NCI-H1105 (cell line): ENCODE measurements around the gene HOTAIR.

Experiments
- DNase-seq: peaks from one replicate; lab custom pipeline; 2025; lab: John Stamatoyannopoulos, UW

Gene HOTAIR

DNA sequence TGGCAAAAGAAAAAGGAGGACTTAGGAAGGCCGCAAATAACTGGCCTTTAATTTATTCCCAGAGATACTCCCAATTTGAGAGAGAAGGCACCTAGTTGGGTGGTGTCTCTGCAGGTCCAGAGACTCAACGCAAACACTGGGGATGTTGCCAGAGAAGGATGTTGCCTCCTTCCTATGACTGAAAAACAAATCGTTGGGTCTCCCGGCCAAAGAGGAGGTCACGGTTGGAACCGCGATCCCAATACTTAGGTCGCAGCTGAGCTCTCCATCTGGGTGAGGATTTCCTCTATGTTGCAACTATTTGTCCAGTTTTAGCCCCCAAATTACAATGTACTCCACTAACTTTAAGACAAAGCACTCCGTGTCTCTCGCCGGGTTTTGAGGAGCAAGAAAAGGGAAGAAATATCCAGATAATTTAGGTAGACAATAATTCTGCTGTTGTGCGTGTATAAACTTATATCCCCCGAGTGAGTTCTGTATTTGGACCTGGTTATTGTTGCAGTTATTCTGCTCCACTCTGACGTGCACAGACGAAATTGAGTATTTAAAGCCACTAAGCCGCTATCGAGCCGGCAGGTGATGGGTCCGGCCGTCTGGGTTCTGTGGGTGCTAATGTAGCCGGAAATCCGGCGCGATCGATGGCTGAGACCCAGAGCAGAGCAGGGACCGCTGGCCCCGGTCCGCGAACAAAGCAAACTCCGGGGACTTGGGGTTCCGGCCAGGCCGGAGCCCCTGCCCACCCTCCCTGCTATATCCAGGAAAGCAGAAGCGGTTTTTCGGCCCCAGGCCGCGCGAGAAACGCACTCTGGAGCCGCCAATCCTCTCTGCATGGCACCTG is 14.3 kb downstream of the HOTAIR start:
- no peak for DNase-seq

DNA sequence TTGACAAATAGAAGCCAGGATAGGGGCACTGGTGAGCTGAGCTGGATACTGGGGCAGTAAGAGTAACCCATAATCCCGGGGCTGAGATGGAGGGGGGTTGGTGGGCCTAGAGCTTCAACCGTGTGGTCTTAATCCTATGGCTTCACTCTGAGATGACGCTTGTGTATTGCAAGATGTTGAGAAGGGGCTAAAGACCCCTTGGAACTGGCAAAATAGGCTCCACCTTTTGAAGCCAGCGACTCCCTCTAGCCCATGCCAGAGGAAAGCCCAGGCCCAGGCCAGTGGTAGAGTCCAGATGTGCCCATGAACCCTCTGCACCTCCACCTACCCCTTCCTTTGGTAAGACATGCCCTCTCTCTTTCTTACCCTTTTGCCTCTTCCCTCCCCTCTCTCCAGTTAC is 15.4 kb downstream of the HOTAIR start:
- DNase-seq, result no peak

DNA sequence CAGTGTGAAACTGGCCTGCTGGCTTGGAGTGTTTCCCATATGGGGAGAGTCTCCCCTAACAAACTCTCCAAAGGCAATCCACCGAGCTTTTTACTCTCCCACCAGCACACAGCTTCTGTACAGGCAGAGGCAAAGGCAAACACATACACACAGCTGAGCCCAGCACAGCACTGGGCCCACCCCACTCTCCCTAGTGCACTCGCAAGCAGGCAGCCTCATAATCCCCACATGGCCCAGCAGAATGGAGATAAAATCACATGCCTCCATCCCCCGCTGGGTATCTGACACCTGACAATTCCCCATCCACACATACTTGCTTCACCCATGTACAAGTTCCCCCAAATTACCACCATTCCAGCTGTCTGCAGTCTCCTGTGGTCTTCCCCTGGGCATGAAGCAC is 16.6 kb downstream of the HOTAIR start:
- no peak for DNase-seq

DNA sequence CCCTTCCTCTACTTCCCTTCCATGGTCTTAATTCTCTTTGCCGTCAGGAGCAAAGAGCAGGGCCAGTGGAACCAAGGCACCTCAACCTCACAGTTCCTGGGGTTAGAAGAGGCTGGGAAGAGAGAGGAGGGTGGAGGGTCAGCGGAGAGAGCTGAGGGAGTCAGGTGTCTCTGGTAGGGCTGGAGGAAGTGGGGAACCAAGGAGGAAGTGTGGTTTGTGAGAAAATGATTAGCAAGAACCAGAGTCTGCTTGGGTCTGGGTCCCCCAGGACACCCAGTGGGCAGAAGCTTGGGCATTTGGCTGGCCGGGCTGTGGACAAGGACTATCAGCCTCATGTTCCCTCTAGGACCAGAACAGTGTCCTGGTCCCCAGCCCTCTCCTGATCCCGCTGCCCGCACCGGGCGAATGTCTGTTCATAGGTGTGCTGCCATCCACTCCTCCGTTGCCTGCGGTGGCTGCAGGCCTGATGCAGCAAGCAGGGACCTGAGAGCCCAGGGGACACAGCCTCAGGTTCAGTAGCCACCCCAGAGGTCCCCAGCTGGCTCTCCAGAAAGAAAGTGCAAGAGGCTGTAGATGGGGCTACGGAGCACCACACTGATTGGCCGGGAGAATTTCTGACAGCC is 17.7 kb downstream of the HOTAIR start:
- no peak for DNase-seq

DNA sequence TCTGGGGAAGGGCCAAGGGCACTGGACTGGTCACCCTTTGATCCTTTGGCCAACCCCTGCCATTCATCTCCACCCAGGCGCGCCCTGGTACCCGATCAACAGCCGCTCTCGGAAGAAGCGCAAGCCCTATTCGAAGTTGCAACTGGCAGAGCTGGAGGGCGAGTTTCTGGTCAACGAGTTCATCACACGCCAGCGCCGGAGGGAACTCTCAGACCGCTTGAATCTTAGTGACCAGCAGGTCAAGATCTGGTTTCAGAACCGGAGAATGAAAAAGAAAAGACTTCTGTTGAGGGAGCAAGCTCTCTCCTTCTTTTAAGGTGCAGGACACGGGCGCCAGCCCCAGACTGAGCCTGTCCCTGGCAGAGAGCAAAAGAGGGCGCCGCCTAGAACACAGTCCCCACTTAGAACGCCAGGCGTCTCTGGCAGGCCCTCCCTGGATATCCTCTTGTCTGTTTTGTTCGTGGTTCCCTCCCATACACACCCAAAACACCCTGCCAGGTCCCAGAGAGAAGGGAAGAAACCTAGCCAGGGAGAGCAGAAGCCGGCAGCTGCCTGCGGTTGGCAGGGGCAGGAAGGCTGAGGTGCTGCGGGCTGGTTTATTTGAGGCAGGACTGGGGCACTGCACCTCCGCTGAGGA is 18.4 kb downstream of the HOTAIR start:
- DNase-seq, result no peak

DNA sequence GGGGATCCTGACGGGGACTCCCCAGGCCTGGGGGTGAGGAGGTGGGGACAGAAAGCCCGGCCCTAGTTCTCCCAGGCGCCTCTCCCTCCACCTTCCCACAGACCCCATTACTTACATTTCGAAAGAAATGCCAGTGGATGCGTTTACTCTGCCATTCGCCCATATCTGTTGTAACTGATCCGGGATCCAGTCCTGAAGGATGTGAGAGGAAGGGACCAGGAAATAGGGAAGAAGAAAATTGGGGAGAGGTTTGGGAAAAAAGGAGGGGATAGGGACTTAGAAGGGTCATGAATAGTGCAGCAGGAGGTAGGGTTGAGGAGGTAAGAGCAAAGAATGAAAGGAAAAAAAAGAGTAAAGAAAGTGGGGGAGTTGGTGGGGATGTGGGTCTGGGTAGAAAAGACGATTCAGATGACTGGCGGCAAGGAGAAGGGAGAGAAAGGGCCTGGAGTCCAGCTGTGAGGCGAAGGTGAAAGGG is 18.9 kb downstream of the HOTAIR start:
- DNase-seq, result no peak

DNA sequence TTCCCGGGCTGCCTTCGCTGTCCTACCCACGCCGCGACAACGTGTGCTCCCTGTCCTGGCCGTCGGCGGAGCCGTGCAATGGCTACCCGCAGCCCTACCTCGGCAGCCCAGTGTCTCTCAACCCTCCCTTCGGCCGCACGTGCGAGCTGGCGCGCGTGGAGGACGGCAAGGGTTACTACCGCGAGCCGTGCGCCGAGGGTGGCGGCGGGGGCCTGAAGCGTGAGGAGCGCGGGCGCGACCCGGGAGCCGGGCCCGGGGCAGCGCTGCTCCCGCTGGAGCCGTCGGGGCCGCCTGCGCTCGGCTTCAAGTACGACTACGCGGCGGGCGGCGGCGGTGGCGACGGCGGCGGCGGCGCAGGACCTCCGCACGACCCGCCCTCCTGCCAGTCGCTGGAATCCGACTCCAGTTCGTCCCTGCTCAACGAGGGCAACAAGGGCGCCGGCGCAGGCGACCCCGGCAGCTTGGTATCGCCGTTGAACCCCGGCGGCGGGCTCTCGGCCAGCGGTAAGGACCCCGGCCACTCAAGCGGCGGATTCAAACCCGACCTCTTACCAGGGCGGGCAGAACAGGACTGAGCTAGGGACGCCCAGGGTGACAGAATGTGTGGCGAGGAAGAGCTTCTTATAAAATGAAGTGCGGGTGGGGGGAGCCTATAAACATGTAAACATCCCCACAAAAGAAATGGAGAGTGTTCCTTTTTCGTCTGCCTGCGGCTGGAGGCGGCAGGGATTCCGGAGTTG is 19.5 kb downstream of the HOTAIR start:
- DNase-seq, result no peak

DNA sequence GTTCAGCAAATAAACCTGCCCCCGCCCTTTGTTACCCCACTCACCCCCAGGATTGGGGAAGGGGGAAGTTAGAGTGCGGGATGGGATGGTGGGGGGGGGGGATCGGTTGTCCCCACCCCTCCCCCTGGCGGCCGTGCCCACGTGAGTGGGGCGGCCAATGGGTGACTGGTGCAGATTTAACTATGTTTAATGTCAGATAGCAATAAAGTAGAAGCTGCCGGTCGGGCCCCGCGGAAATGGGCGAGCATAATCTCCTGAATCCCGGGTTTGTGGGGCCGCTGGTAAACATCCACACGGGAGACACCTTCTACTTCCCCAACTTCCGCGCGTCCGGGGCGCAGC is 20.1 kb downstream of the HOTAIR start, which contains the start of gene HOXC12:
Gene HOXC12, plus strand, starts transcription at position 210 of the 342 bp plus-strand sequence. Its CDS starts 27 bp downstream, at position 237.
- DNase-seq, result no peak

DNA sequence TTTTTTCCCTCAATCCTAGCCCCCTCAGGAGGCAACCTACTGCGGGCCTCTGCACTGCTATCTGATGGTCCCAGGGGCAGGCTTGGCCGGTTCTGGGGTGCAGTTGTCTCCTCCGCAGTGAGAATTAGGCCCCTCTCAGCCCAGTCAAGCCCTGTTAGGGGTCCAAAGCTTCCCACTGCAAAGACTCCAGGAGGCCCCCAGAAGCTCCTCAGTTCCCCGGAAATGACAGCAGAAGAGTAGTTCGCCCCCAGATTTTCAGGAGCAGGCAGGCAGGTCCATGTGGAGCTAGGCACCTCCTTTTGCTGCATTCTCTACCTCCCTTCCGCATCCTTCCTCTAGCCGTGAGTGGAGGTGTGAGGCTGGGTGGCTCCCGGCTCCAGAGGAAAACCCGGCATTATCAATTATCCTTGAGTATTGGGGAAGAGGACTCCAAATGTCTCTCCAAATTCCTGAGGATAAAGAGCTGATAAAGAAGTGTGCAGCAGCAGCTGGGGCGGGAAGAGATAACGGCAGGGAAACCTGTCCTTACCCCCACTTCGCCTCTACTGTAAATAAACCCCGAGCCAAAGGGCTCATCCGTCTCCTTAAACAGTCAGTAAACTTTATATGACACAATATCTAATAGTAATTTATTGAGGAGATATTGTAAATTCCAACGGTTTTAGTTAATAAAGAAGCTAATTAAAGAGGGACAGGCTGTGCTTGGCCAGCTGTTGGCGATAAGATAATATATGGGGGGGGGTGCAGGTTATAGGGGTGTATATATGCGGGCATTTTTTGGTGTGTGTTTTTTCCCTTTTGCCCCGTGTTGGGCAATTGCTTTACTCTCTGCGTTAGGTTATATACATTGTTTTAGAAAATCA is 20.7 kb downstream of the HOTAIR start:
- no peak for DNase-seq

DNA sequence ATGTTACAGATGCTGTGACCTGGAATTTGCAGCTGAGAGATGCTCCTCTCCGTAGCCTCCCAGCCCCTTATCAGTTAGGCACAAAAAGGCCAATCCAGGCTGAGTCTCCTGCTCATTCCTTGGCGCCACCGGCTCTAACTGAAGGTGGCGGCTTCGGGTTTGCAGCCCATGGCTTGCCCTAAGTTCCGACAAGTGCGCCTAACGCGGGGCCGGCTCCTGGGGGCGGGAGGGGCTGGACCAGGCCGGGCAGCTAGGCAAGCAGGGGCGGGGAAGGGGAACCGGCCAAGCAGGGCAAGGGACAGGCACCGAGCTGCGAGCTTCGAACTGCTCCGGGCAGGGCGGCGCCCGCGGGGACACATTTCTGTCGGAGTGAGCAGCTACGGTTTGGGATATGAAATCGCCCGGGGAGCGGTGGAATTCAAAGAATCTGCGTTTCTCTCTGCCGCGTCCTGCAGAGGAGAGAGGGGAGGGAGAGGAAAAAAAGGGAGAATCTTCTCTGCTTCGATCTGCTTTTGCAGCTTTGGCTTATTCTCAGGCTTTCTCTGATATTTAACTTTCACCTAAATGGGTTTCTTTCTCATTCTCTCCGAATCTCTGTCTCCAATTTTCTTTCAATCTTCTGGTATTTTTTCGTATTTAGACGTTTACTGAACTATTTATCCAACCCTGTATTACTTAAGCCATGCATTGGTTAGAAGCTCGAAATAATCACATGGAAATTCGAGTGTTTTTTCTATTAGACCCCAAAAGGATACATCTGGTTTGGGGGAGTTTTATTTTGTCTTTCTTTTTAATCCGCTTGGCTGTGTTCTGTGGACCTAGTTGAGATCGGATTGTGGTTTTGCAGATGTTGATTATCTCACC is 21.7 kb downstream of the HOTAIR start:
- DNase-seq, result no peak

DNA sequence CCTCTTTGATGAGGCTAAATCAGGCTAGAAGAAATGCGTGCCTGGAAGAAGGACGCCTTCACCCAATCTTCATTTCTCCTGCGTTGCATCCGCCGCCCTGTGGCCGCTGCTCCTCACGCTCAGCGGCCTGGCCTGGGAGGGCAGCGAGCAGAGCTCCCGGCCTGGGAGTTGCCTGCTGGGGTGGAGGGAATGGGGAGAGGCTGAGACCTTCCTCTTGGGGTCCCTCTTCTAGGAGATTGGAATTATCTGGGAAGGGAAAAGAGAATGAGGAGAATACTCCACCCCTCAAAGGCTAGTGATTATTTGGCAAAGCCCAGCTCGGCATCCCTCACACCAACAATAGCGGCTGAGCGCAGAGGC is 22.4 kb downstream of the HOTAIR start:
- DNase-seq, result no peak

DNA sequence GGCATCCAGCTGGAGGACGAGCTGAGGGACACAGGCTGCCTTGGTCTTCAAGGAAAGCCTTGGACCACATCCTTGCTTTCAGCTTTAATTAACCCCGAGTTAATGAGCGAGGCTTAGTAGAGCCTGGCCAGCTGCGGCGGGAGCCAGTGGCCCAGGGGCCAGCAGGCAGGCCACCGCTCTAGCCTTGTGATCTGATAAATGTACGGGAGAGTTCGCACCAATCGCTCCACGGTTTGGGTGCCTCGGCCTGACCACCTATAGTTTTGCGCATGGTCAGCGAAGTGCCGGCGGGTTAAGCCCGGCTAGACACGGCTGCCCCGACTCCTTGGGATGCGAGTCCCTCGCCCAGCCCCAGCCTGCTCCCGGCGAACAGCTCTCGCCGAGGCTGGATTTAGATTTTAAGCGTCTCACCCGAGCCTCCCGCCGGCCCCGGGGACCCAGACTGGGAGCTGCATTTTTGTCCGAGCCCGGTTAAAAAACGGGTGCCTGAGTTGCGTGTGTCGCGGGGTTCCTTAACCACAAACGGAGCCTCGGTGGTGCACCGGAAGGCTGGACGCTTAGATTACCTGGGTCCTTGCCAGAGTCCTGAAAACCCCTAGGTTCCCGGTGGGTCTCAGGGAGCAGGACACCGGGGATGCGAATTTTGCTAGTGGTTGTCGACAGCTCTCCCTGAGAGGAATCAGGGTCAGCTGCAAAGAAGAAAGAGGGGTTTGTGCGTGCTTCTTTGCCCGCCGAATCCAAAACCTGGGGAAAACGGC is 23.0 kb downstream of the HOTAIR start:
- DNase-seq, result no peak

DNA sequence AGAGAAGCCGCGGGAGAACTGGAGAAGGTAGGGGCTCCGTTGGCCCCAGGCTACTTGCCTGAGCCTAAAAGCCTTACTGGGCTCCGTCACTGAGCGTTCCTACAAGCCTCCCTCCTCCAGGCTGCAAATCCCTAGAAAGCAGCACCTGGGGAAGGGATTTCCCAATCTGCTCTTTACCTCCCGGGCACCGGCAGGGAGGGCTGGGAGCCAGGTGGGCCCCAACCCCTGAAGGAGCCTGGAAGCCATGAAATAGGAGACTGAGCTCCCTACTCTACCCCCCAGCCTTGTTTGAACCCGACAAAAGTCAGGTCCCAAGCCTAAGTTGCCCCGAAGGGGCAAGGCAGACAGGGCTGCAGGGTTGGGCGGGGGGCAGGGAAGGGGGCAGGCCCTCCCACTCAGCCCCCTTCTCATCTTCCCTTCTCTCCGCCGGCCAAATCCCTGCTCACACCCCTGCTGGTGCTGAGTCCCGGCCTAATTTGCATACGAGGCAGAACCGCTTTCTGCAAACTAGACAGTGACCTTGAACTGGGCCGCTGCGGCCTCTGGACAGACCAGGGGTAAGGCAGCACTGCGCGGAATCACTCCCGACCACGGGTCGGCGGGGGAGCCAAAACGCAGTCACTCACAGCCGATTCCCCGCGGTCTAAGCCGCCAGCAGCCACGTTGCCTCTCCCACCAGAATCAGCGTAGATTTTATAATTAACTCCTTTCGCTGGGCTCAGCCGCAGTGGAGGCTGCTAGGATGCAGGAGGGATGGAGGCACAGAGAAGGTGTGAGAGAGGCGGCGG is 23.8 kb downstream of the HOTAIR start:
- no peak for DNase-seq

DNA sequence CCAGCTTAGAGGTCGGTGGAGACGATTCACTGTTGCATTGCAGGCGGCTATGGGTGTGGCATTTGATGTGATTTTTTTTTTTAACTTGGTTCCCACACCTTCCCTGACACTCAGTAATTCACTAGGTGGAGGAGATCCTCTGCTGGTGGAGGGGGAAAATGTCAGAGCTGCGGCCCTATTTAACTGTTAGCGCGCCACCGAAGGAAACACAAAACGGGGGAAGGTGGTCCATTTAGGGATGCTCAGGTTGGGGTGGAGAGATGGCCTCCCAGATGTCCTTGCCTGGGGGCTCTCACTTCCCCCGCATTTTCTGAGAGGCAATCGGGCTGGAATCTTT is 24.3 kb downstream of the HOTAIR start:
- DNase-seq, result no peak

DNA sequence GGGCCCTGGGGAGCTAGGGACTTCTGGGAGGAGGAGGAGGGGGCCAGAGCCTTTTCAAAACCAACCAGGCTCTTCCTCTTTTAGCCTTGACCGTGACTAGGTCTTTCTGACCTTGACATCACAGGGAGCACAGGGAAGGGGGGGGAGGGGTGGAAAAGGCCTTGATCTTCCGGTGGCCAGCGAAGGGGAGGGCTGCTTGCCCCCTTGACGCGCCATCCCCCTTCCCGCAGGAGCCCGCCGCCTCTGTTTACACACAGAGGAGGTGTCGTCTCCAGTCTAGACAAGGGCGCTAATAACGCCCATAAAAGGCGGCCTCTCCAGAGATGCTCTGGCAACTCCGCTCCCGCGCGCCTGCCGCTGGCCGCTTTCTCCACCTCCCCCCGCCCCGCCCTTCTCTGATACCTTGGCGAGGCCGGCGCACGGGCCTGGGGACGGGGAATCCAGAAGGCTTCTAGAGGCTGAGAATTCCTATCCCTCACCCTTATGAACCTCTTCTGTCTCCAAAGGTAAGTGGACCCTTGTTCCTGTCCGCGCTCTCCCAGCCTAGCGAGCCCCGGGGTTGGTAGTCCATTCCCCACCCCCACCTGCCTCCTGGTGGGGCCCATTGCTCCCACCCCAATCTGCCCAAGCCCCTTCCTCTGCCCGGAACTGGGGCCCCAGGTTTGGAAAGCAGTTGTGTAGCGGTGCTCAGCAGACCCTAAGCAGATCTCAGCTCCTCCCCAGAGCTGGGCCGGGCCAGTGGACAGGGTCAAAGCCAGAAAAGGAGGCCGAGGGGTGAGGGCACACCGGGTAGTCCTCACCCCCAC is 24.9 kb downstream of the HOTAIR start:
- DNase-seq, result peak; percentile 59

DNA sequence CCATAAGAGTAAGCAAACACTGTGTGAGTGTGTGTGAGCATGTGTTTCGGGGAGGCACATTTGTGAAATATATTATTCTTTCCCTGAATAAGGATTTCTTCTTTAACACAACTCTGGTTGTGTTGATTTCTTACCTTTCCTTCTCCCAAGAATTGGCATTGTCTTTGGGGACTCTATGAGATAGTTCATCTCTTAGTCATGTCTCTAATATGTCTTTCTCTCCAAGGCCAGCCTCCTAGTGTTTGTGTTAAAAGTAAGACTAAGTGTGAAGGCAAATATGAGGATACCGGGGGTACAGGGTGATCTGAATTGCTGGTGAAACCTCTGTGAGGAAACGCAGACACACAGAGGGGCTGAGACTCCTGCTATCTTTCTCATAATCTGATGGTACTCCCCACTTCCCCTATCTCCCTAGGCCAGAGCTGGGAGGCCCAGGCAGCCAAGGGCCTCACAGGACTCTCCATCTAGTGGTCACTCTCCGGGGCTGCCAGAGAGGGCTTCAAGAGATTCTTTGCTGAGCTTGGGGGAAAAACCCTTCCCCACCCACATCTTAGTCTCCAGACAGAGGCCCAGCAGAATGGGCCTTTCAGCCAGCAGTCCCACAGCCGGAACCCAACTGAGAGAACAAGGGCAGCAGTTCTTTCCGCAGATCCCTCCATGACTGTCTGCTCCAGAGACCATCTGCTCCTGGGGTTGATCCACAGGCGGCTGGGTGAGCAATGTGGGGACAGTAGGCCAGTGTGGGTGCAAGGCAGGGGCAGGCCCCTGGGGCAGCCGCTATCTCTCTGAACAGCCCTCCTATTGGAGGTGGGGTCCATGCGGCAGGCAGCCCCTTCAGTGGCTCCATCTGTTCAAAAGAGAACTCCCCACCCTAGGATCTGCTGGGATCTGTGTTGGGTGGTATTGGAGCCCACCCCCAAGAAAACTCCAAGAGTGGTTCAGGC is 25.8 kb downstream of the HOTAIR start:
- no peak for DNase-seq

DNA sequence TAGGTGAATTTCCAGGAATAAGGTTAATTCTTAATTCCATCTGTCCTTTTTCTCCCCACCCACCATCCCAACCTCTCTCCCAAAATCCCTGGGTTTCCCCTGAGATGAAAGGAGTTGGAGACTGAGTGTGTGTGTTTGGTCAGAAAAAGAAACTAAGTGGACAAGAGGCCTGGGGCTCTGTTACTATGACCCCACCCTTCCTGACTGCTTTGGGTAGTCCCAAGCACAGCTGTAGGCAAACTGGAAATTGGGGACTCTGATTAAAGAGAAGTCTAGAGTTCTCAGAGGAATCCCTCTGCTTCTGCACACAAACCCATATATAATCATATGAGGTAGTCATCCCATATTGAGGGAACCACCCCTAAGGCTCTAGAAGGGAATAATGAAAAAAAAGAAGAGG is 27.0 kb downstream of the HOTAIR start:
- DNase-seq, result no peak
